ENCODE results near the gene TSBP1. TPM values are rescaled to one million over a fixed set of nuclear protein-coding genes. Genes with fewer than 3 reads are reported as not detected.

TSBP1 gene
- total RNA-seq, 4 donors from 2014 or later: not detected

DNA sequence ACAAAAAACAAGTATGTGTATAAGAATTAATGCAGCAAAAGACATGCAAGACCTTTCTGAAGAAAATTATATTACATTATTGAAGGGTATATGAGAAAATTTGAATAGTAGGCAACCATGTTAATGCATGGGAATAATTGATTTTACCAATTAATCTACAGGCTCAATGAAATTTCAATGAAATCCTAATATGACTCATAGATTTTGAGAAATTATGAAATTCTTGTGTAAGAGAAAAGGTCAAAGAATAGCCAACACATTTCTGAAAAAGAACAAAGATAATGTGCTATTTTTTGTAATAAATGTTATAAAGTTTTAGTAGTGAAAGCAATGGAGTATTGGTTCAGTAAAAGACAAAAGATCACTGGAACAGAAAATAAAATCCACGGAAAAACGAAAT is 18.4 kb downstream of the TSBP1 start:
- WGBS, 2 donors (ENCODE audit: low coverage in 1 of 2): 86 to 100% methylated on average over 2 of the region's 2 CpGs
- Histone ChIP-seq H3K4me1 (no peaks in the 10 kb centered on the region), H3K27me3 (peaks cover 4% of the 10 kb centered on the region), H3K27ac (no peak overlapping the region), H3K36me3 (no peaks in the 10 kb centered on the region), H3K4me3 (no peak overlapping the region), H3K9me3 (no peaks in the 10 kb centered on the region)
- ATAC-seq: no peak
- TF ChIP-seq POLR2A (IDR thresholded peaks at IDR 0.05) (no peak), POLR2AphosphoS5 (IDR thresholded peaks at IDR 0.05) (no peak), EP300 (IDR thresholded peaks at IDR 0.05) (no peak)
- TF ChIP-seq, protein P1, sequence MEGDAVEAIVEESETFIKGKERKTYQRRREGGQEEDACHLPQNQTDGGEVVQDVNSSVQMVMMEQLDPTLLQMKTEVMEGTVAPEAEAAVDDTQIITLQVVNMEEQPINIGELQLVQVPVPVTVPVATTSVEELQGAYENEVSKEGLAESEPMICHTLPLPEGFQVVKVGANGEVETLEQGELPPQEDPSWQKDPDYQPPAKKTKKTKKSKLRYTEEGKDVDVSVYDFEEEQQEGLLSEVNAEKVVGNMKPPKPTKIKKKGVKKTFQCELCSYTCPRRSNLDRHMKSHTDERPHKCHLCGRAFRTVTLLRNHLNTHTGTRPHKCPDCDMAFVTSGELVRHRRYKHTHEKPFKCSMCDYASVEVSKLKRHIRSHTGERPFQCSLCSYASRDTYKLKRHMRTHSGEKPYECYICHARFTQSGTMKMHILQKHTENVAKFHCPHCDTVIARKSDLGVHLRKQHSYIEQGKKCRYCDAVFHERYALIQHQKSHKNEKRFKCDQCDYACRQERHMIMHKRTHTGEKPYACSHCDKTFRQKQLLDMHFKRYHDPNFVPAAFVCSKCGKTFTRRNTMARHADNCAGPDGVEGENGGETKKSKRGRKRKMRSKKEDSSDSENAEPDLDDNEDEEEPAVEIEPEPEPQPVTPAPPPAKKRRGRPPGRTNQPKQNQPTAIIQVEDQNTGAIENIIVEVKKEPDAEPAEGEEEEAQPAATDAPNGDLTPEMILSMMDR (IDR thresholded peaks at IDR 0.05): no peak

DNA sequence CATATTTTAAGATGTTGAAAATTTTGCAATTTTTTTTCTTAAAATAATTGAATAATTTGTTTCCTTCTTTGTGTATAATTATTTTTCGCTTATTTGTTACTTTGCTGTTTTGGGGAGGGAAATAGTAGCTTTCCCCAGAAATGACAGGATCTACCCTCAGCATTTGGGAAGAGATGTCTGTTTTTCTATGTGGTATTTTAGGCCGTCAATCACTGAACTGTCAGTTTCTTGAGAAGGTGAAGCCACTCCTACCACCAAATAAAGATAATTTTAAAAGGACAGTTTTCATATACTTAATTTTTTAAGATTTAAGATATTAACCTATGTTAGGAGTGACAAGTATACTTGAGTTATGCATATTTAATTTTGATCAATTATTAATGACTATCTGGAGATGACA is 31.5 kb downstream of the TSBP1 start:
- Histone ChIP-seq H3K9me3 (no peaks in the 10 kb centered on the region), H3K27ac (no peak overlapping the region), H3K36me3 (no peaks in the 10 kb centered on the region), H3K4me3 (no peak overlapping the region), H3K4me1 (no peaks in the 10 kb centered on the region), H3K27me3 (peaks cover 5% of the 10 kb centered on the region)
- ATAC-seq: no peak
- TF ChIP-seq EP300 (IDR thresholded peaks at IDR 0.05) (no peak), POLR2A (IDR thresholded peaks at IDR 0.05) (no peak)
- TF ChIP-seq, protein P1 (IDR thresholded peaks at IDR 0.05): no peak
- WGBS, 2 donors (ENCODE audit: low coverage in 1 of 2): 50 to 77% methylated on average over 2 of the region's 2 CpGs

DNA sequence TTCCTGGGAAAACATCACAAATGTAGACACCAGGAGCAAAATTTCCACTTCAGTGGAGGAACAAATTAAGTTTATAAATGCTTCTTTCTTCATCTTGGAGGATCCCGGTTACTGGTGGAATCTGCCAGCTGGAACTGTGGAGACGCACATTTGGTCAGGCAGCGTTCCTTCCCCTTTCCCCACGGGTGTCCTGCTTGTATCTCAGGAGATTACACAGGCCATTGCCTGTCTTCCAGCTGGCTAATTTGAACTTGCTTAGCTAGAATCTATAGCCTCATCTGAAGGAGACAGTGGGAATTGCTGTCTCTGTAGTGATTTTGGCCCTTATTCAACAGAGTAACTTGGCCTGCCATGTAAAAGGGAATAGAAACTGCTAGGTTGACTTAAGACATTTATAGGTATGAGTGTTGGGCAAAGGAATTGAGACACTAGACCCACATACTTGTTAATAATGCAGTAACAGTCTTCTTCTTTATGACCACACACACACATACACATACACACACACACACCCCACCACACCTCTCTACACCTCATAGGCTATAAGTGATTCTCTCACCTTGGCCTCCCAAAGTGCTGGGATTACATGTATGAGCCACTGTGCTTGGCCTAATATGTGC is 34.4 kb downstream of the TSBP1 start:
- H3K4me1 ChIP-seq: no peaks in the 10 kb centered on the region
- no peak overlapping the region for H3K27ac ChIP-seq
- H3K4me3 ChIP-seq: no peak overlapping the region
- peaks cover 11% of the 10 kb centered on the region for H3K27me3 ChIP-seq
- ATAC-seq: no peak
- H3K36me3 ChIP-seq: no peaks in the 10 kb centered on the region
- 40 to 51% methylated on average over 3 to 4 of the region's 4 CpGs for WGBS, 2 donors (ENCODE audit: low coverage in 1 of 2)
- TF ChIP-seq, protein P1 (IDR thresholded peaks at IDR 0.05): no peak
- TF ChIP-seq POLR2AphosphoS5 (IDR thresholded peaks at IDR 0.05) (no peak), POLR2A (IDR thresholded peaks at IDR 0.05) (no peak), EP300 (IDR thresholded peaks at IDR 0.05) (no peak)
- H3K9me3 ChIP-seq: no peaks in the 10 kb centered on the region

DNA sequence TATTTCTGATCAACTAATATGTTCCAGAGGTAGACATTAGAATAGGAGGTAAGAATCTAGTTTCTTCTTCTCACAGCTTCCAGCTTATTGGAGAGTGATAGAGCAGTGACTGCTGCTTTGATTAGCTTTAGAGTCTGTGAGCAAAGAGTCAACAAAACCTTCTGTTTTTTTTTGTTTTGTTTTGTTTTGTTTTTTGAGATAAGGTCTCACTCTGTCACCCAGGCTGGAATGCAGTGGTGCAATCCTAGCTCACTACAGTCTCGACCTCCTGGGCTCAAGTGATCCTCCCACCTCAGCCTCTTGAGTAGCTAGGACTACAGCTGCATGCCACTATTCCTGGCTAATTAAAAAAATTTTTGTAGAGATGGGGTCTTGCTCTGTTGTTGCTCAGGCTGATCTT is 39.3 kb downstream of the TSBP1 start:
- Histone ChIP-seq H3K4me3 (no peak overlapping the region), H3K27me3 (peaks cover 6% of the 10 kb centered on the region), H3K4me1 (no peaks in the 10 kb centered on the region), H3K27ac (no peak overlapping the region), H3K9me3 (no peaks in the 10 kb centered on the region), H3K36me3 (no peaks in the 10 kb centered on the region)
- no peak for ATAC-seq
- no peak for TF ChIP-seq EP300 (IDR thresholded peaks at IDR 0.05)
- TF ChIP-seq, protein P1 (IDR thresholded peaks at IDR 0.05): no peak
- TF ChIP-seq POLR2A (IDR thresholded peaks at IDR 0.05): no peak
- no peak for TF ChIP-seq POLR2AphosphoS5 (IDR thresholded peaks at IDR 0.05)
- 86 to 100% methylated on average over 1 of the region's 1 CpG for WGBS, 2 donors (ENCODE audit: low coverage in 1 of 2)

DNA sequence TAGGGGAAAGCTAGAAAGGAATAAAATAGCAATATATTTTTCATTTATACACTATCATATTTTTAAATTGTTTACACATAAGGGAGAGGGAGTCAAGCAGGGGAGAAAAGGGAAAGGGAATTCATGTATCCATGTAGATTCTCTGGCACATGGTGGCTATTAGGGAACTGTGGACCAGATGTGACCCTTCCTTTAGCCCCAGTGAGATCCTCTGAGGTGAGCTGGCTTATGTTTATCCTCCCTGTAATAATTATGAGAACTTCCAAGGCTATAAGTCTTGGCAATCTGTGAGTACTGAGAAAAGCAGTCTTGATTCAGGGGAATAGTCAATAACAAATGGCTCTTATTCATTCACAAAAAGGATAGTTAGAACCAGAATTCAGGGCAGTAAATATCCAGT is 42.6 kb downstream of the TSBP1 start:
- peaks cover 6% of the 10 kb centered on the region for H3K27me3 ChIP-seq
- TF ChIP-seq, protein P1 (IDR thresholded peaks at IDR 0.05): no peak
- TF ChIP-seq POLR2AphosphoS5 (IDR thresholded peaks at IDR 0.05) (no peak), POLR2A (IDR thresholded peaks at IDR 0.05) (no peak), EP300 (IDR thresholded peaks at IDR 0.05) (no peak)
- H3K9me3 ChIP-seq: no peaks in the 10 kb centered on the region
- H3K4me1 ChIP-seq: no peaks in the 10 kb centered on the region
- no peak for ATAC-seq
- H3K36me3 ChIP-seq: no peaks in the 10 kb centered on the region
- no peak overlapping the region for H3K27ac ChIP-seq
- H3K4me3 ChIP-seq: no peak overlapping the region
